ENCODE results near the gene ADORA2A.

DNA sequence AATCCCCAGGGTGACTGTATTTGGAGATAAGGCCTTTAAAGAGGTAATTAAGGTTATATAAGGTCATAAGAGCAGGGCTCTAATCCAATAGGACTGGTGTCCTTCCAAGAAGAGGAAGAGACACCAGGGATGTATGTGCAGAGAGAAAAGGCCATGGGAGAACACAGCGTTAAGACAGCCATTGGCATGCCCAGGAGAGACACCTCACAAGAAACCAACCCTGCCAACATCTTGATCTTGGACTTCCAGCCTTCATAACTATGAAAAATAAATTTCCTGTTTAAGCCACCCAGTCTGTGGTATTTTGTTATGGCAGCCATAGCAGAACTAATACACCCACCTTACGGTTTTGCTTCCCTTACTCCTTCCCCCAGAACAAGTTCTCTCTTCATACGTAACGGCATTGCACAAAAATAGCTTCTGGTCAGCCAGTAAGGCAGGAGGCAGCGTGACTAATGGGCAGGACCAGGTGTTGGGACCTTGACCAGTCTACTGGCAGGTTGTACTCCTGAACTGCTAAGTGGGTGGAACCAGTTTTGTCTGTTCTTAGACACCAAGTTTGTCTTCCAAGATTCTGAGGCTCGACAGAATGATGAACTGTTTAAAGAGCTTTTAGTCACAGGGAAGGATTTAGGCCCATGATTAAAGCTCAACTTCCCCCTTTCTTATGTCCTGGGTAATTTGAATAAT lies 35.8 kb downstream of the ADORA2A start:
- TF ChIP-seq CTCF (IDR thresholded peaks at IDR 0.05; ENCODE audit: low read length), result no peak
- TF ChIP-seq EZH2 (optimal IDR thresholded peaks at IDR 0.05; ENCODE audit: low read depth, low read length), result no peak
- no peak for TF ChIP-seq EZH2phosphoT487 (IDR thresholded peaks at IDR 0.05; ENCODE audit: low read length)

All from MM.1S (cell line).